ENCODE data around the gene RDH12.
A peak's percentile ranks its signal among the peaks of the same experiment; 100 is the strongest.
"Not testable (repeated sequence)": the region's sequence is repeated elsewhere in the genome, so short reads cannot be mapped to it uniquely, and the experiment has no call there.

Gene RDH12

GRCh38 chr14:67701492-67701891 is at the start of gene RDH12:
Gene RDH12 (plus strand): TSS chr14:67701886. CDS start chr14:67722643, 20,757 bp downstream.
- DNase-seq, result not testable (repeated sequence)

GRCh38 chr14:67652189-67652588 is 49.5 kb upstream of the RDH12 start:
- no peak for DNase-seq

GRCh38 chr14:67653651-67654280 is 47.9 kb upstream of the RDH12 start:
- no peak for DNase-seq

- no peak for DNase-seq
These were observed 38.1 kb upstream of the RDH12 start for GRCh38 chr14:67663633-67664032.

- no peak for DNase-seq
These were observed 35.8 kb upstream of the RDH12 start for GRCh38 chr14:67665868-67666267.

GRCh38 chr14:67666750-67667449 is 34.8 kb upstream of the RDH12 start:
- peak in 5 of 6 experiments; percentile 11 to 63 (median 15) for DNase-seq

GRCh38 chr14:67668559-67668958 is 33.1 kb upstream of the RDH12 start:
- no peak for DNase-seq

GRCh38 chr14:67673451-67673850 is 28.2 kb upstream of the RDH12 start:
- no peak for DNase-seq

GRCh38 chr14:67674139-67674479 is 27.6 kb upstream of the RDH12 start:
- DNase-seq, result peak in 4 of 6 experiments; percentile 33 to 65 (median 60)

GRCh38 chr14:67674480-67675218 is 27.0 kb upstream of the RDH12 start, which contains the start of gene VTI1B:
Gene VTI1B (minus strand): TSS chr14:67674632. CDS start chr14:67674489, 143 bp downstream.
- peak; percentile 64 to 91 (median 80) for DNase-seq

- no peak for DNase-seq
These were observed 26.5 kb upstream of the RDH12 start for GRCh38 chr14:67675219-67675582.

GRCh38 chr14:67679006-67679405 is 22.7 kb upstream of the RDH12 start:
- DNase-seq, result no peak

GRCh38 chr14:67680121-67680602 is 21.5 kb upstream of the RDH12 start:
- no peak for DNase-seq

- no peak for DNase-seq
These were observed 20.7 kb upstream of the RDH12 start for GRCh38 chr14:67680941-67681340.

GRCh38 chr14:67683842-67684241 is 17.8 kb upstream of the RDH12 start:
- DNase-seq, result no peak

- DNase-seq, result no peak
These were observed 11.7 kb upstream of the RDH12 start for GRCh38 chr14:67690011-67690410.

- DNase-seq, result peak; percentile 24 to 68 (median 44)
These were observed 6.8 kb upstream of the RDH12 start for GRCh38 chr14:67694791-67695393.

- DNase-seq, result peak; percentile 61 to 83 (median 79)
These were observed 6.2 kb upstream of the RDH12 start, which contains the start of gene RDH11 for GRCh38 chr14:67695394-67695949. Gene RDH11 (minus strand): TSS chr14:67695764. CDS start chr14:67695703, 61 bp downstream.

- no peak for DNase-seq
These were observed 4.7 kb upstream of the RDH12 start for GRCh38 chr14:67697006-67697405.

GRCh38 chr14:67698179-67698578 is 3.5 kb upstream of the RDH12 start:
- DNase-seq, result no peak

- no peak for DNase-seq
These were observed 2.3 kb downstream of the RDH12 start for GRCh38 chr14:67703997-67704396.

GRCh38 chr14:67704484-67705089 is 2.9 kb downstream of the RDH12 start:
- peak in 4 of 6 experiments; percentile 4 to 64 (median 48) for DNase-seq

Measured in stimulated activated naive CD4-positive, alpha-beta T cell (primary cell).